Loucy (cell line): ENCODE measurements around the gene PAX7.

Experiments used
- EZH2phosphoT487 ChIP-seq: fragments of 200-600 bp; IDR thresholded peaks from 2 replicates; pipeline ENCODE4 v1.6.1; 2018; ENCODE audit warnings: antibody characterized with exemption, mild to moderate bottlenecking, moderate library complexity, borderline replicate concordance
- TF ChIP-seq, protein P1 (sequence below): fragments of 200-600 bp; sonication (generic); conservative IDR thresholded peaks from 2 replicates; pipeline ENCODE4 v1.5.1; 2014; ENCODE audit warnings: mild to moderate bottlenecking, antibody characterized with exemption, low read length

DNA sequence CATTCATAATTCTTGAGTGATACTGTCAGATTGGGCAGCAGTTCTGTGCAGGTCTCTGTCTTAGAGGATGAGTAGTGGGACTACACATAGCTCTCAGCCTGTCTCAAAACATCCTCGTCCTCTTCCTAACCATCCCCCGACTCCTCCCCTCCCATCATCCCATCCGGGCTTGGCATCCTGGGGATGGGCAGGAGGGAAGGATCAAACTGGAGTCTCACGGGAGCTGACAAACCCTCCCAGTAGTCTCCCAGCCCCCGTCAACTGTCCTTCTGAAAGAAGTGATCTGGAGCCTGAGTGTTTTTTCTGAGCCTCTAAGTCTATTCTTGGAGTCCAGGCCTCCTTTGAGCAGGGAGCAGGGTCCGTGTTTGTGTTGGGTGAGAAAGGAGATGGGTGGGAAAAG lies 102.0 kb downstream of the PAX7 start:
- TF ChIP-seq, protein P1, sequence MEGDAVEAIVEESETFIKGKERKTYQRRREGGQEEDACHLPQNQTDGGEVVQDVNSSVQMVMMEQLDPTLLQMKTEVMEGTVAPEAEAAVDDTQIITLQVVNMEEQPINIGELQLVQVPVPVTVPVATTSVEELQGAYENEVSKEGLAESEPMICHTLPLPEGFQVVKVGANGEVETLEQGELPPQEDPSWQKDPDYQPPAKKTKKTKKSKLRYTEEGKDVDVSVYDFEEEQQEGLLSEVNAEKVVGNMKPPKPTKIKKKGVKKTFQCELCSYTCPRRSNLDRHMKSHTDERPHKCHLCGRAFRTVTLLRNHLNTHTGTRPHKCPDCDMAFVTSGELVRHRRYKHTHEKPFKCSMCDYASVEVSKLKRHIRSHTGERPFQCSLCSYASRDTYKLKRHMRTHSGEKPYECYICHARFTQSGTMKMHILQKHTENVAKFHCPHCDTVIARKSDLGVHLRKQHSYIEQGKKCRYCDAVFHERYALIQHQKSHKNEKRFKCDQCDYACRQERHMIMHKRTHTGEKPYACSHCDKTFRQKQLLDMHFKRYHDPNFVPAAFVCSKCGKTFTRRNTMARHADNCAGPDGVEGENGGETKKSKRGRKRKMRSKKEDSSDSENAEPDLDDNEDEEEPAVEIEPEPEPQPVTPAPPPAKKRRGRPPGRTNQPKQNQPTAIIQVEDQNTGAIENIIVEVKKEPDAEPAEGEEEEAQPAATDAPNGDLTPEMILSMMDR, result no peak
- TF ChIP-seq EZH2phosphoT487, result no peak
